NCI-H1694 treated with DMSO at 0.1 percent for 48 hours (cell line): ENCODE data around the gene MSL3.

Experiments used
- DNase-seq: peaks from one replicate; lab custom pipeline; 2025; lab: John Stamatoyannopoulos, UW

The MSL3 gene

GRCh38 chrX:11759172-11759460 is 1.1 kb downstream of the MSL3 start:
- DNase-seq: no peak

GRCh38 chrX:11759461-11760311 is 1.6 kb downstream of the MSL3 start:
- peak; percentile 69 for DNase-seq

DNA sequence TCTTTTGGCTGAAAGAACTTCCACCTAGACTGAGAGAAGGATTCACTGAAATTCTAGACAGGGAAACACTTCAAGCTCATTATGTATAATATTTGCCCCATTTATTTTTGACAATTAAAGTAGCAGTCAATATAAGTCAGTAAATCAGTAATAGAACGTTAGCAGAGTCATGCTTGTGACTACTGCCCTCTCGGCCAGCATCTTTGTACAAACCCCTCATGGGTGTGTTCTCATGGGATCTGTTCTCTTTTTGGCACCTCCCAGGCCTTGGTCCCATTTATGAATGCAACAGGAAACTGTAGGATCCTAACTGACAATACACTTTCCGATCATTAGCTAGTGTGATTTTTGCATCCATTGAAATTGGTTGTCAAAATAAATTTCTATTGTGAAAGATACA is 2.9 kb downstream of the MSL3 start:
- DNase-seq: no peak

DNA sequence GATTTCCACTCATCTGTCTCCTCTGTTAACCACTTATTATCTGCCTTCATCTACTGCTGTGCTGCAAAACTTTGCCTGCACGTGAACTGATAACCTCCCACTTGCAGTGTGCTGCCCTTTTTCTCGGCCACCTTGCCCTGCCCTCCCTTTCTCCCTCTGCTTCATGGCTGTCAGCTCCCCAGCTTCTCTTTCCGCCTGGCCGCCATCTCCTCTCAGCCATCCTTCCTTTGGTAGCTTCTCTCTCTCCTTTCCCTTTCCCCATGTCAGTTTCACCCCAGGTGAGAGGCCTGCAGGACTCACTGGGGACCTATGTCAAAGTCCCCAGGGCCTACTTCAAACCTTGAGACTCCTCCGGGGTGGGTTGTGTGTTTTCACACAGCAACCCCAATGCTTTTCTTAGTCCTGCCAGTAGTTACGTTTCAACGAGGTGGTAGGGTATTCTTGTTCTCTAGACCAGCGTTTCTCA is 6.6 kb downstream of the MSL3 start:
- no peak for DNase-seq

DNA sequence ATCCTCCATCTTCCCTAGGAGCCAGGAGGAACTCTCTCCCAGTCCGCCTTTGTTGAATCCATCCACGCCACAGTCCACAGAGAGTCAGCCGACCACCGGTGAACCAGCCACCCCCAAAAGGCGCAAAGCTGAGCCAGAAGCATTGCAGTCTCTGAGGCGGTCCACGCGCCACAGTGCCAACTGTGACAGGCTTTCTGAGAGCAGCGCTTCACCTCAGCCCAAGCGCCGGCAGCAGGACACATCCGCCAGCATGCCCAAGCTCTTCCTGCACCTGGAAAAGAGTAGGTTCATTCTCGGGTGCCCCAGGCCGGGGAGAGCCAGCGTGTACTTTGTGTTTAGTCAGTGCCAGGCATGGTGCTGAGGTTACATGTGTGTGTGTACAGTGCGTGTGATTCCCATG is 7.4 kb downstream of the MSL3 start:
- DNase-seq: no peak

DNA sequence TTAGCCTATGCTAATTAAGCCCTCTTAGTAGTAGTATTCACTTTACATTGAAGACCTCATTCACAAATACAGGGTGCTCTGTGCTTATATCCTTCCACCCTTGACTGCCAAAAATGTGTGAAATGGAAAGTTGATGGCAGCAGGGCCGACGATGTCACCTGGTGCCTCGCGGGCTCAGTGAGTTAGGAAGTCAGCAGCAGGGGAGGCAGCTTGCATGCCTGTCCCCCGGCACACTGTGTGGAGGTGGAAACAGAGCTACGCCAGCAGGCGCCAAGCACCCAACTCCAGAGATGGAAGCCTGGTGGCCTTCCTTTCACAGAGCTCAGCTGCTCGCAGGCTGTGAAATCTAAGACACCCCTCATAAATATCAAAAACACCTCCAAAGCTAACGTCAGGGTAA is 8.4 kb downstream of the MSL3 start:
- no peak for DNase-seq

DNA sequence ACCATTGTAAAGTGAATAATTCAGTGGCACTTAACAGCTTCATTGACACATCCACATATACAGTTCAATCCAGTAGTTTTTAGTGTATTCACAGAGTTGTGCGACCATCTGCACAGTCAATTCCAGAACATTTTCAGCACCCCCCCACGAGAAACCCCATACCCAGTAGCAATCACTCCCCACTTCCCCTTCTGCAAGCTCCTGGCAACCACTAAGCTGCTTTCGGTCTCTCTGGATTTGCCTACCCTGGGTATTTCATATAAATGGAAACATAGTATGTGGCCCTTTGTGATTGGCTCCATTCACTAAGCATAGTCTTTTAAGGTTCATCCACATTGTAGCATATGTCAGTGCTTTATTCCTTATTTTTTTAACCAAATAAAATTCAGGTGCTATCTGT is 10.0 kb downstream of the MSL3 start:
- no peak for DNase-seq

GRCh38 chrX:11770320-11770719 is 12.3 kb downstream of the MSL3 start:
- DNase-seq: peak; percentile 35

- DNase-seq: no peak
Measured at GRCh38 chrX:11778230-11778629, 20.2 kb downstream of the MSL3 start.

DNA sequence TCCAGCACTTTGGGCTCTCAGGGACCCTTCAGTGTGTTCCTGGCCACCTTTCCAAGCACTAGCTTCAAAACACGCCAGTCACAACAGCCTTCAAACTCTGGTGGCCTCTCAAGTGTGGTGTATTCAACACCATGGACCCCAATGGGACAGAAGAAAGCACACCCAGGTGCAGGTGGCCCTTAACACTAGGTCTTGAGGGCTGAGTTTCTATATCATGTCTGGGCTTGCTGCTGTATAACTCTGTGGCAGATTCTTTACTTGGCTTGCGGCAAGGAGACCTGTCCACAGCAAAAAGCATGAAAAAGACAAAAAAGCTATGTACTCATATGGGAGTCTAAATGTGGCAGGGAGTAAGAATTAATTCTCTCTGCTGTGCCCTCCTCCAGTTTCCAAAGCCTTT is 23.1 kb downstream of the MSL3 start:
- DNase-seq: no peak

- DNase-seq: no peak
Measured at GRCh38 chrX:11781734-11782370, 23.8 kb downstream of the MSL3 start.

DNA sequence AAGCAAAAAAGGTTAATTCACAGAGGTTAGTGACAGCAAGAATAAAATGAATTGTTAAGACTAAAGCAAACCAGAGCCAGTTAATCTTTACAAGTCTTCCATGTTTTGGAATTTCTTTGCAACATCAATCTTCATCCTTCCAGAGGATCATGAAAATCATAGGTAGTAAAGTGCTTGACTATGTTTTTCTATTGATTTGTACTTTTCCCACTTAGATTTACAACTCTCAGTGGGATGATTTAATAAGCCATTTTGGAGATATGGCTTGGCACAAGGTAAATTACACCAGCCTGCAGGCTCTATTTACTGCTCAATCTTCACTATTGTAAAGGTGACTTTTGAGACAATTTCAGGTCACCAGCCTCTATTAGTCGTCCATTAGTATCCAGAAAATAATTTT is 26.5 kb downstream of the MSL3 start:
- DNase-seq: no peak

DNA sequence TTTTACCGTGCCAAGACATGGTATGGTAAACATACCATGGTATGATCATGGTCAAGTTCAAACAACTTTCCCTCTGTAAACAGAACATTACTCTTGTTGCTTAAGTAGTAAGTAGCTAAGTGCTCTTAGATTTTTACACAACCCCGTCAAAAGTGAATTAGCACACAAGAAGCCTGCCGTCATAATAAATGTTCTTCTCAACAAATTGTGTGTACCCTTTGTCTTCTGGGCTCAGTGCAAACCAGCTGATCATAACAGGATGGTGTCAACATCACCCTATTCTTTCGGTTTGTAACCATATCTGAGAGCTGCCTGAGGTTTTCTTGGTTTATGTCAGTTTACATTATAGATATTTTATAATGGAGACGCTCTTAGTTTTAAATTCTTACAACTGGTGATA is 28.8 kb downstream of the MSL3 start:
- no peak for DNase-seq

DNA sequence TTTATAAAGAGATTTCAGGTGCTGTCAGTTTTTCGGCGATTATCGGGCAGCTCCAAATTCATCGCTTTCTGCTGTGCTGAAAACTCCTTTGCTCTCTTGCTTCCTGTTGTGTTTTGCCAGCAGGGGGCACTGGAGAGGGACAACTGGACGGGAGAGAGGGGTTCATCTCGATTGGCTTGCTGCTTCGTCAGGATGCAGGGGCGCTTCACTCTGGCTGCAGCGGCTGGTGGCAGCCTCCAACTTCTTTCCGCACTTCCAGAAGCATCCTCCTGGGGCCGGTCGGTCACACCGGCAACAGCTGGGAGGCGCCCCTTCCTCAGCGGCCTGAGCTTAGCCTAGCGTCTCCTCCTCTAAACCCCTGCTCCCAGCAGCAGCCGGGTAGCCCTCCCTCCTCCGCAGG is 29.5 kb downstream of the MSL3 start:
- no peak for DNase-seq

DNA sequence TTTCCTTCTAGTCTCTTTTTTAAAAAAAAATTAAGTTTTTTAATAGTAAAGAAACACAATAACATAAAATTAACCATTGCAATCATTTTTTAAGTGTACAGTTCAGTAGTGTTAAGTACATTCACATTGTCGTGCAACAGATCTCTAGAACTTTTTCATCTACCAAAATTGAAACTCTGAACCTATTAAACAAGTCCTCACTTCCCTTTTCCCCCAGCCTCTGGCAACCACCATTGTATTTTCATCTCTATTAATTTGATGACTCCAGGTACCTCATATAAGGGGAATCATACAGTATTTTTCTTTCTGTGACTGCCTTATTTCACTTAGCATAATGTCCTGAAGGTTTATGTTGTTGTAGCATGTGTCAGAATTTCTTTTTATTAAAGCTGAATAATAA is 31.8 kb downstream of the MSL3 start:
- DNase-seq: no peak

DNA sequence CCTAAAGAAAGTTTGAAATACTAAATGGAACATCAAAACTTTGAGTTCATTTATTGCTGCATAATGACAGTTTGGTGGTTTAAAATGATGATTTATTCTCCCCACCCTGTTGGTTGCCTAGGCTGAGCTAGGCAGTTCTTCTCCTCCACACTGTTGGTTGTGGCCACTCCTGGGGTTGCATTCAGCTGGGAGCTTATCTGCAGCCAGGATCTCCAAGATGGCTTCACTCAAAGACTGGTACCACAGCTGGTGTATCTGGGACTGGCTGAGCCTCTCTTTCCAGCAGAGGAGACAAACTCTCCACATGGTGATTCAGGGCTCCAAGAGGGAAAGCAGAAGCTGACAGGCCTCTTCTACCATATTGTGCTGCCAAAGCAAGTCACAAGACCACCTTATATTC is 33.1 kb downstream of the MSL3 start:
- DNase-seq: no peak

DNA sequence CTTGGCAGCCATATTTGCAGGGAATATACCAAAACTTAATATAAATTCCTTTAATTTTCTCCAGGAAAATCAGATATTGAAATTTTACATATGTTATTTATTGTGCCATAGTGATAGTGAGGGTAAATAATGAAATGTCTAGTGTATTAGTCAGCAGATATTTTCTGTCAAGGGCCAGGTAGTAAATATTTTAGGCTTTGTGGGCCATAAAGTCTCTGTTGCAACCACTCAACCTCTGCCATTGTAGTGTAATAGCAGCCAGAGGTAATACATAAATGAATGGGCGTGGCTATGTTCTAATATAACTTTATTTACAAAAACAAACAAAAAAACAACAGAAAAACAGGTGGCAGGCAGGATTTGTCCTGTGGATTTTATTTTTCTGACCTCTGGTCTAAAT is 33.5 kb downstream of the MSL3 start:
- DNase-seq: no peak

GRCh38 chrX:11792461-11793421 is 34.7 kb downstream of the MSL3 start:
- DNase-seq: no peak

DNA sequence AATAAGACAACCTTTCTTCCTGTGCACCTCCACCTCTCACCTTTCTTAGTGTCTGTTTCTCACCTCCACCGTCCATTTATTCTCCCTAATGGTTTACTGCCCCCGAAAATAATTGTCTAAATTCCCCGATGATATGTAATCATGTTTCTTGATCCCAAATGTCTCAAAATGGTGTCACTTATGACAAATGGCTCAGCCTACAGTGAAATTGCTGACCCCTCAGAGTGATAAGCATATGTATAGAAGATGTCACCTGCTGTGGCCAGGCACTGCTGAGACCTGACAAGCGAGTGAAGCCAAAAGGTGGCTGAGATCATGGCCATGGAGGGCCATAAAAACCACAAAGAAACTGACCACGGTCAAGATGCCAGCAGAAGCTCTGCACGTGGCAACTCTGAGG is 35.7 kb downstream of the MSL3 start:
- no peak for DNase-seq

GRCh38 chrX:11813341-11813740 is 55.3 kb downstream of the MSL3 start:
- DNase-seq: no peak
